Smooth muscle cell (in vitro differentiated cells): ENCODE measurements around the gene HOXB1. TPM values are rescaled to one million over a fixed set of nuclear protein-coding genes. Genes with fewer than 3 reads are reported as not detected.
A peak's percentile ranks its signal among the peaks of the same experiment; 100 is the strongest.

ENCODE experiments used
- DNase-seq: peaks from one replicate; lab custom pipeline; 2025; ENCODE audit not compliant: unreplicated experiment; lab: John Stamatoyannopoulos, UW
- H2AFZ ChIP-seq: fragments of 200-600 bp; sonication (generic); 2 replicates; pipeline ENCODE4 v1.6.0; 2016; ENCODE audit warnings: antibody characterized with exemption, low read depth, mild to moderate bottlenecking
- H3F3A ChIP-seq: fragments of 200-600 bp; sonication (generic); 2 replicates; pipeline ENCODE4 v1.6.0; 2017; ENCODE audit warnings: antibody characterized with exemption, low read depth
- H3K27ac ChIP-seq: fragments of 200-600 bp; sonication (generic); 2 replicates; pipeline ENCODE4 v1.5.1; 2016; ENCODE audit warnings: low read depth, mild to moderate bottlenecking
- H3K27me3 ChIP-seq: fragments of 200-600 bp; sonication (generic); 2 replicates; pipeline ENCODE4 v1.6.1; 2016; ENCODE audit warnings: low read depth, mild to moderate bottlenecking
- H3K36me3 ChIP-seq: fragments of 200-600 bp; sonication (generic); 2 replicates; pipeline ENCODE4 v1.5.1; 2016; ENCODE audit warnings: low read depth
- H3K4me1 ChIP-seq: fragments of 200-600 bp; sonication (generic); 2 replicates; pipeline ENCODE4 v1.5.1; 2016; ENCODE audit warnings: low read depth
- H3K4me2 ChIP-seq: fragments of 200-600 bp; sonication (generic); 2 replicates; pipeline ENCODE4 v1.6.0; 2016; ENCODE audit warnings: mild to moderate bottlenecking
- H3K4me3 ChIP-seq: fragments of 200-600 bp; sonication (generic); 2 replicates; pipeline ENCODE4 v1.5.1; 2016; ENCODE audit warnings: mild to moderate bottlenecking
- H3K79me2 ChIP-seq: fragments of 200-600 bp; sonication (generic); 2 replicates; pipeline ENCODE4 v1.6.0; 2016; ENCODE audit warnings: low read depth, mild to moderate bottlenecking
- H3K9ac ChIP-seq: fragments of 200-600 bp; sonication (generic); 2 replicates; pipeline ENCODE4 v1.6.0; 2016; ENCODE audit warnings: low read depth
- H3K9me3 ChIP-seq: fragments of 200-600 bp; sonication (generic); replicated peaks from 2 replicates; pipeline ENCODE4 v1.5.1; 2016; ENCODE audit warnings: low read depth
- H4K20me1 ChIP-seq: fragments of 200-600 bp; sonication (generic); 2 replicates; pipeline ENCODE4 v1.6.0; 2016; ENCODE audit warnings: low read depth
- WGBS: methylation state at CpG from one replicate; pipeline ENCODE4 v1.1.7; 2016; ENCODE audit warnings: low lambda C conversion rate; 5-methylcytosine and 5-hydroxymethylcytosine counted together
- polyA plus RNA-seq: library from polyadenylated mRNA; unstranded; fragments of >200 nt; fragmentation: Nextera tagmentation; extraction: Ambion mirVana; gene quantifications from 2 replicates; pipeline ENCODE4 v1.2.1, GENCODE V29; 2016
- total RNA-seq: library from RNA; depleted of rRNA; stranded (reverse); fragments of >200 nt; gene quantifications from 2 replicates; pipeline ENCODE4 v1.2.3, GENCODE V29; 2014
- TF ChIP-seq, protein P1 (sequence below): fragments of 200-600 bp; sonication (generic); IDR thresholded peaks from 2 replicates; pipeline ENCODE4 v1.5.1; 2017; ENCODE audit warnings: borderline replicate concordance, mild to moderate bottlenecking, antibody characterized with exemption; ENCODE audit not compliant: insufficient read depth, poor library complexity, severe bottlenecking

The HOXB1 gene
- total and polyA plus RNA-seq, 2 experiments from 2014 or later = not detected

DNA sequence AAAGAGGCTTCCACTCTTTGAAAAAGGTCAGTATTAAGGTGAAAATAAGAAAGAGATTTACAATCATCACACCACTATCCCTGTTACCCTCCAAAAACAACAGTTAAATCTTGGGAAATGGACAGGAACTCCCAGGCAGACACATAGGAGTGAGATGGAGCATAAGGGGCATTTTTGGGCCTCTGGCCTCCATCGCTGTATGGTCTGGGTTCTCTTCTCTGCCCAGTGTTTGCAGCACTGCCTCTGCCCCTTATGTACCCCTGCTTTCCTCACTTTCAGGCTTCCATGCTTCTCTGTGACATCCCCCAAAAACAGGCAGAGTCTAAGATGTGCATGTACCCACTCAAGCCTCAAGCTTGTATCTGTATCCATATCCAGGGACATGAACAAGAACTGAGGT lies 14.7 kb upstream of the HOXB1 start:
- Histone ChIP-seq H3K27ac (peak overlapping the region; percentile 93), H3K9me3 (no peaks in the 10 kb centered on the region), H3K36me3 (no peaks in the 10 kb centered on the region), H2AFZ (peak overlapping the region; percentile 26), H3K27me3 (peaks cover 6% of the 10 kb centered on the region), H4K20me1 (no peaks in the 10 kb centered on the region), H3K79me2 (peaks cover 32% of the 10 kb centered on the region), H3K4me3 (peak overlapping the region; percentile 72), H3K4me2 (peak overlapping the region; percentile 98), H3F3A (peaks cover 30% of the 10 kb centered on the region), H3K4me1 (peaks cover 15% of the 10 kb centered on the region), H3K9ac (peak overlapping the region; percentile 81)
- WGBS = 89% methylated on average over 1 of the region's 1 CpG
- TF ChIP-seq, protein P1, sequence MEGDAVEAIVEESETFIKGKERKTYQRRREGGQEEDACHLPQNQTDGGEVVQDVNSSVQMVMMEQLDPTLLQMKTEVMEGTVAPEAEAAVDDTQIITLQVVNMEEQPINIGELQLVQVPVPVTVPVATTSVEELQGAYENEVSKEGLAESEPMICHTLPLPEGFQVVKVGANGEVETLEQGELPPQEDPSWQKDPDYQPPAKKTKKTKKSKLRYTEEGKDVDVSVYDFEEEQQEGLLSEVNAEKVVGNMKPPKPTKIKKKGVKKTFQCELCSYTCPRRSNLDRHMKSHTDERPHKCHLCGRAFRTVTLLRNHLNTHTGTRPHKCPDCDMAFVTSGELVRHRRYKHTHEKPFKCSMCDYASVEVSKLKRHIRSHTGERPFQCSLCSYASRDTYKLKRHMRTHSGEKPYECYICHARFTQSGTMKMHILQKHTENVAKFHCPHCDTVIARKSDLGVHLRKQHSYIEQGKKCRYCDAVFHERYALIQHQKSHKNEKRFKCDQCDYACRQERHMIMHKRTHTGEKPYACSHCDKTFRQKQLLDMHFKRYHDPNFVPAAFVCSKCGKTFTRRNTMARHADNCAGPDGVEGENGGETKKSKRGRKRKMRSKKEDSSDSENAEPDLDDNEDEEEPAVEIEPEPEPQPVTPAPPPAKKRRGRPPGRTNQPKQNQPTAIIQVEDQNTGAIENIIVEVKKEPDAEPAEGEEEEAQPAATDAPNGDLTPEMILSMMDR = no peak
- DNase-seq = no peak

DNA sequence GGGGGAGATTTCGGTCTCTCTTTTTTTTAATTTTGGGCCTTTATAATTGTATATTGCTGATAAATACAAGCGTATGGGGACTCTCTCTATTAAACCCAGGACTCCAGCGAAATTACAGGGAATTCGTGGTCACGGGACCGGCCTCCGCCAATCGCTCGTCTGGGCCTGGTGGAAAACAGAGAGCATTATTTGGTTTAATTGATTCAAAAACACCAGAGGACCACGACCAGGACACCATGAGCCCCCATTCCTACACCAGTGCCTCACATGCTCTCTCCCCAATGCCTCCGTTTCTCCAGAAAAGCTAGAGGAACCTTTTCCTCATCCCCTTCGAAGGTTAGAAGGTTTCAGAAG lies 14.2 kb upstream of the HOXB1 start, which contains the start of gene HOXB2:
HOXB2 (minus strand) TSS at position 88 of the 354 bp plus-strand sequence. CDS start 198 bp downstream, outside the sequence.
- 19% methylated on average over 12 of the region's 12 CpGs for WGBS
- H3F3A ChIP-seq = peaks cover 29% of the 10 kb centered on the region
- H3K9me3 ChIP-seq = no peaks in the 10 kb centered on the region
- peak within 1 kb of the TSS; percentile 98 for H3K4me2 ChIP-seq
- peaks cover 30% of the 10 kb centered on the region for H3K79me2 ChIP-seq
- H3K27me3 ChIP-seq = peaks cover 1% of the 10 kb centered on the region
- no peaks in the 10 kb centered on the region for H3K36me3 ChIP-seq
- peak within 1 kb of the TSS; percentile 72 for H3K4me3 ChIP-seq
- no peak for DNase-seq
- peaks cover 15% of the 10 kb centered on the region for H3K4me1 ChIP-seq
- no peaks in the 10 kb centered on the region for H4K20me1 ChIP-seq
- peak within 1 kb of the TSS; percentile 81 for H3K9ac ChIP-seq
- peak within 1 kb of the TSS; percentile 93 for H3K27ac ChIP-seq
- TF ChIP-seq, protein P1 = no peak
- H2AFZ ChIP-seq = peak within 1 kb of the TSS; percentile 26

DNA sequence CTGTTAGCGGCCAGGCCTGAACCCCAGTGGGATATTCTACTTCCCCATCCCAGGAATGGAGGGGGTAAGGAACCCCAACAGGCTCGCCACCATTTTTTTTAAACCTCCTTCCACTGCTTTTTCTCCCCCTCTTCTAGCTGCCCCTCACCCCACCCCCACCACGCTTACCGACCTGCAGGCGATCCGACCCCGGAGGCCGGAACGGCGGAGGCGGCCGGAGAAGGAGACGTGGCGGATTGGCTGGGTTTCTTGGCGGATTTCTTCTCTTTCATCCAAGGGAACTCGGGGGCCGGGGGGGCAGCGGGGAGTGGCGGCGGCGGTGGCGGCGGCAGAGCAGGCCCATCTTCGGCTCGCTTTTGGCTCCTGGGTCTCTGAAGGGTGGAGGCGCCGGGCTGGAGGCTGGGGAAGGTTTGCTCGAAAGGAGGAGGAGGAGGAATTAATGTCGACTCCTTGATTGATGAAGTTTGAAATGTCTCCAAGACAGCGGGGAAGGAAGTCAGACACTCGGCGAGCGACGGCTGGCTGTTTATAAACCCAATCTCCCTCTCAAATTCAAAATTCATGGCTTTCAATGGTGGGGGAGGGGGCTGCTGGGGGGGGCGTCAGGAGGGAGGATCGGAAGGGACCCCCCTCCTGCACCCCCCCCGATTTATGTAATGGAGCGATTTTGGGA lies 13.7 kb upstream of the HOXB1 start:
- Histone ChIP-seq H3K4me1 (peaks cover 15% of the 10 kb centered on the region), H3K9ac (peak overlapping the region; percentile 81), H3K79me2 (peaks cover 30% of the 10 kb centered on the region), H2AFZ (peak overlapping the region; percentile 26), H3K27ac (peak overlapping the region; percentile 93), H3F3A (peaks cover 28% of the 10 kb centered on the region), H4K20me1 (no peaks in the 10 kb centered on the region), H3K36me3 (no peaks in the 10 kb centered on the region), H3K4me3 (peak overlapping the region; percentile 72), H3K4me2 (peak overlapping the region; percentile 98), H3K9me3 (no peaks in the 10 kb centered on the region), H3K27me3 (no peaks in the 10 kb centered on the region)
- WGBS = 0% methylated on average over 21 of the region's 38 CpGs
- TF ChIP-seq, protein P1 = no peak
- DNase-seq = peak; percentile 27

DNA sequence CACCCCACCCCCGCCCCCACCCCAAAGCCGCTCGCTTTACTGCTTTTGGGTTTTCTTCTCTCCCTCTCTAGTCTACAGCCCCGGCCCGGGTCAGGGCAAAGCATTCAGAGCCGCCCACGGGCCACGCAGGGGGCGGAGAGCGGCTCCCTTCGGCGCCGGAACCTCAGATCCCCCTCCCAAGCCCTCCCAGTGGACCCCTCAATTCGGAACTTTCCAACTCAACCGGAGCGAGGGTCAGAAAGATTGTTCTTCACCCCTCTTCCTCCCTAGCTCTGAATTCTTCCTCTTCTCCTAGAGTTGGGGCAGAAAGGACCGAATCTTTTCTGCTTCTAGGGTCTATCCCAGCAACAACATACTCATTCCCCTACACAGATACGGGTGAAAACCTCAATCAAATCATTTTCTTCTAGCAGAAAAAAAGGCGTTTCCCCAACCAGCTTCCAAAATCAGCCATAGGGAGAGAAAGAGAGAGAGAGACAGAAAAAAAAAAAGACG lies 13.1 kb upstream of the HOXB1 start:
- H3K4me1 ChIP-seq = peaks cover 15% of the 10 kb centered on the region
- TF ChIP-seq, protein P1 = no peak
- H3F3A ChIP-seq = peaks cover 27% of the 10 kb centered on the region
- peak overlapping the region; percentile 81 for H3K9ac ChIP-seq
- H3K9me3 ChIP-seq = no peaks in the 10 kb centered on the region
- no peaks in the 10 kb centered on the region for H3K36me3 ChIP-seq
- no peak for DNase-seq
- 3% methylated on average over 10 of the region's 20 CpGs for WGBS
- peak overlapping the region; percentile 98 for H3K4me2 ChIP-seq
- H3K27ac ChIP-seq = peak overlapping the region; percentile 93
- H3K79me2 ChIP-seq = peaks cover 30% of the 10 kb centered on the region
- no peaks in the 10 kb centered on the region for H4K20me1 ChIP-seq
- H2AFZ ChIP-seq = peak overlapping the region; percentile 26
- no peaks in the 10 kb centered on the region for H3K27me3 ChIP-seq
- H3K4me3 ChIP-seq = peak overlapping the region; percentile 72
